ENCODE measurements around the gene SMARCA5.

- TF ChIP-seq ZFP69B (tag by site-specific recombination; IDR thresholded peaks at IDR 0.05): no peak
- no peak for TF ChIP-seq CTCF (tag by site-specific recombination; IDR thresholded peaks at IDR 0.05)
- TF ChIP-seq ZNF660 (tag by site-specific recombination; IDR thresholded peaks at IDR 0.05): no peak
- TF ChIP-seq SETDB1 (IDR thresholded peaks at IDR 0.05; ENCODE audit: insufficient read length, low read length): no peak
- TF ChIP-seq ZBTB26 (tag by site-specific recombination; optimal IDR thresholded peaks at IDR 0.05): no peak
Measured at GRCh38 chr4:143538979-143539669, 25.6 kb downstream of the SMARCA5 start.
